Activated T-cell treated with anti-CD3 and anti-CD28 coated beads, Interleukin-2, amount 50 U/mL, for 24 hours (primary cell): ENCODE results near the gene SAP30.

Experiments used
- DNase-seq: peaks from one replicate; pipeline ENCODE4 v3.0.0-alpha.2; 2020
- H3K27ac Mint-ChIP-seq: 2 replicates; pipeline ENCODE4 v1.8.0; 2020; ENCODE audit warnings: mild to moderate bottlenecking, mixed read lengths
- H3K27me3 Mint-ChIP-seq: 2 replicates; pipeline ENCODE4 v1.8.0; 2020; ENCODE audit warnings: mixed read lengths
- H3K36me3 Mint-ChIP-seq: 2 replicates; pipeline ENCODE4 v1.8.0; 2020; ENCODE audit warnings: low read depth, mixed read lengths
- H3K4me1 Mint-ChIP-seq: 2 replicates; pipeline ENCODE4 v1.8.0; 2020; ENCODE audit warnings: low read depth, mixed read lengths
- H3K4me3 Mint-ChIP-seq: 2 replicates; pipeline ENCODE4 v1.8.0; 2020; ENCODE audit warnings: mild to moderate bottlenecking, moderate library complexity, mixed read lengths
- H3K9me3 Mint-ChIP-seq: 2 replicates; pipeline ENCODE4 v1.8.0; 2020; ENCODE audit warnings: mixed read lengths

The SAP30 gene

GRCh38 chr4:173415885-173416653 lies 45.3 kb downstream of the SAP30 start:
- no peak for DNase-seq
- no peak overlapping the region for H3K4me3 Mint-ChIP-seq
- H3K36me3 Mint-ChIP-seq = no peaks in the 10 kb centered on the region
- no peaks in the 10 kb centered on the region for H3K9me3 Mint-ChIP-seq
- no peak overlapping the region for H3K27ac Mint-ChIP-seq
- peaks cover 3% of the 10 kb centered on the region for H3K4me1 Mint-ChIP-seq
- H3K27me3 Mint-ChIP-seq = no peaks in the 10 kb centered on the region

GRCh38 chr4:173417833-173418232 lies 47.1 kb downstream of the SAP30 start:
- Mint-ChIP-seq H3K4me1 (peaks cover 3% of the 10 kb centered on the region), H3K36me3 (no peaks in the 10 kb centered on the region), H3K9me3 (no peaks in the 10 kb centered on the region), H3K27me3 (no peaks in the 10 kb centered on the region), H3K27ac (no peak overlapping the region), H3K4me3 (no peak overlapping the region)
- DNase-seq = no peak

GRCh38 chr4:173418639-173419038 lies 47.9 kb downstream of the SAP30 start:
- no peaks in the 10 kb centered on the region for H3K36me3 Mint-ChIP-seq
- H3K27ac Mint-ChIP-seq = no peak overlapping the region
- H3K9me3 Mint-ChIP-seq = no peaks in the 10 kb centered on the region
- H3K27me3 Mint-ChIP-seq = no peaks in the 10 kb centered on the region
- H3K4me1 Mint-ChIP-seq = peaks cover 3% of the 10 kb centered on the region
- no peak overlapping the region for H3K4me3 Mint-ChIP-seq
- DNase-seq = no peak

GRCh38 chr4:173420324-173420752 lies 49.6 kb downstream of the SAP30 start:
- H3K36me3 Mint-ChIP-seq = no peaks in the 10 kb centered on the region
- no peak for DNase-seq
- H3K9me3 Mint-ChIP-seq = no peaks in the 10 kb centered on the region
- no peak overlapping the region for H3K27ac Mint-ChIP-seq
- no peak overlapping the region for H3K4me3 Mint-ChIP-seq
- H3K27me3 Mint-ChIP-seq = no peaks in the 10 kb centered on the region
- H3K4me1 Mint-ChIP-seq = peaks cover 8% of the 10 kb centered on the region

GRCh38 chr4:173420801-173421200 lies 50.0 kb downstream of the SAP30 start:
- Mint-ChIP-seq H3K4me3 (no peak overlapping the region), H3K9me3 (no peaks in the 10 kb centered on the region), H3K36me3 (no peaks in the 10 kb centered on the region), H3K27ac (no peak overlapping the region), H3K27me3 (no peaks in the 10 kb centered on the region), H3K4me1 (peaks cover 13% of the 10 kb centered on the region)
- no peak for DNase-seq

- Mint-ChIP-seq H3K4me1 (peaks cover 29% of the 10 kb centered on the region), H3K27me3 (no peaks in the 10 kb centered on the region), H3K27ac (no peak overlapping the region), H3K9me3 (no peaks in the 10 kb centered on the region), H3K36me3 (no peaks in the 10 kb centered on the region), H3K4me3 (no peak overlapping the region)
- DNase-seq = no peak
These were observed 54.4 kb downstream of the SAP30 start for GRCh38 chr4:173424899-173425805.

- Mint-ChIP-seq H3K27ac (no peak overlapping the region), H3K4me1 (peaks cover 25% of the 10 kb centered on the region), H3K27me3 (no peaks in the 10 kb centered on the region), H3K9me3 (no peaks in the 10 kb centered on the region), H3K36me3 (no peaks in the 10 kb centered on the region), H3K4me3 (no peak overlapping the region)
- DNase-seq = no peak
These were observed 55.3 kb downstream of the SAP30 start for GRCh38 chr4:173426064-173426463.
